NCI-H460 (cell line): ENCODE results near the gene TC2N. TPM values are rescaled to one million over a fixed set of nuclear protein-coding genes. Genes with fewer than 3 reads are reported as not detected.
"Not testable (repeated sequence)": the region's sequence is repeated elsewhere in the genome, so short reads cannot be mapped to it uniquely, and the experiment has no call there.

Experiments used
- DNase-seq: peaks from one replicate; pipeline ENCODE4 v3.0.0-alpha.2; 2016; ENCODE audit warnings: low read depth; ENCODE audit errors: extremely low read depth
- total RNA-seq: library from RNA; depleted of rRNA; stranded (reverse); fragments of >200 nt; shearing (Covaris generic); gene quantifications from 2 replicates; pipeline ENCODE4 v1.2.3, GENCODE V29; 2014

TC2N gene
- total RNA-seq, 1 experiment from 2014 or later: 14.8 TPM

- no peak for DNase-seq
Measured at GRCh38 chr14:91870890-91871289, 3.6 kb upstream of the TC2N start.

- no peak for DNase-seq
Measured at GRCh38 chr14:91870001-91870400, 2.7 kb upstream of the TC2N start.

GRCh38 chr14:91869556-91869955 is 2.2 kb upstream of the TC2N start:
- DNase-seq: no peak

GRCh38 chr14:91866511-91867295 is 633 bp downstream of the TC2N start:
- no peak for DNase-seq

GRCh38 chr14:91866061-91866460 is 1.3 kb downstream of the TC2N start:
- no peak for DNase-seq

GRCh38 chr14:91862417-91862816 is 4.9 kb downstream of the TC2N start:
- no peak for DNase-seq

GRCh38 chr14:91861091-91861490 is 6.2 kb downstream of the TC2N start:
- no peak for DNase-seq

- no peak for DNase-seq
Measured at GRCh38 chr14:91860238-91860637, 7.1 kb downstream of the TC2N start.

- DNase-seq: no peak
Measured at GRCh38 chr14:91858536-91859275, 8.6 kb downstream of the TC2N start.

- no peak for DNase-seq
Measured at GRCh38 chr14:91857614-91858013, 9.7 kb downstream of the TC2N start.

GRCh38 chr14:91854327-91854934 is 12.9 kb downstream of the TC2N start:
- DNase-seq: no peak

- DNase-seq: no peak
Measured at GRCh38 chr14:91851563-91851962, 15.8 kb downstream of the TC2N start.

GRCh38 chr14:91848504-91849001 is 18.8 kb downstream of the TC2N start:
- no peak for DNase-seq

- no peak for DNase-seq
Measured at GRCh38 chr14:91847693-91848092, 19.6 kb downstream of the TC2N start.

- no peak for DNase-seq
Measured at GRCh38 chr14:91845652-91846051, 21.7 kb downstream of the TC2N start.

GRCh38 chr14:91845056-91845455 is 22.3 kb downstream of the TC2N start:
- DNase-seq: not testable (repeated sequence)

GRCh38 chr14:91844029-91844428 is 23.3 kb downstream of the TC2N start:
- DNase-seq: no peak

GRCh38 chr14:91843437-91843836 is 23.9 kb downstream of the TC2N start:
- DNase-seq: no peak

- DNase-seq: no peak
Measured at GRCh38 chr14:91841065-91841464, 26.3 kb downstream of the TC2N start.

- DNase-seq: no peak
Measured at GRCh38 chr14:91839749-91840148, 27.6 kb downstream of the TC2N start.

GRCh38 chr14:91837076-91837475 is 30.3 kb downstream of the TC2N start:
- no peak for DNase-seq
